CD14-positive monocyte (primary cell): ENCODE results near the gene RFLNA. TPM values are rescaled to one million over a fixed set of nuclear protein-coding genes. Genes with fewer than 3 reads are reported as not detected.

ENCODE experiments used
- DNase-seq, 3 donors: peaks; one replicate each; pipeline ENCODE4 v3.0.0-alpha.2; 2011 to 2022
- H2AFZ ChIP-seq: 2 replicates; pipeline ENCODE4 v1.6.0; 2012; ENCODE audit warnings: mild to moderate bottlenecking, low read depth, low read length, inconsistent platforms; ENCODE audit not compliant: insufficient read depth, poor library complexity, severe bottlenecking
- H3K27ac ChIP-seq, 2 donors: 1 replicate in 1 of 2; 2 replicates in 1 of 2; pipeline ENCODE4 v1.5.1; 2012 to 2013; ENCODE audit warnings: low read length in 2 of 2, control low read depth in 1 of 2, inconsistent platforms in 1 of 2, low read depth in 1 of 2, mild to moderate bottlenecking in 1 of 2
- H3K27me3 ChIP-seq, 2 donors: one replicate each; pipeline versions ENCODE4 v1.6.0 to v1.6.1; 2011 to 2013; ENCODE audit warnings: low read length in 2 of 2; ENCODE audit not compliant: control insufficient read depth in 2 of 2, insufficient read depth in 2 of 2
- H3K36me3 ChIP-seq, 2 donors: replicated peaks in 1 of 2; 1 replicate in 1 of 2; 2 replicates in 1 of 2; pipeline versions ENCODE4 v1.5.1 to v1.6.1; 2012 to 2013; ENCODE audit warnings: low read length in 2 of 2, control low read depth in 1 of 2, inconsistent platforms in 1 of 2, mild to moderate bottlenecking in 1 of 2; ENCODE audit not compliant: insufficient read depth in 2 of 2, control insufficient read depth in 1 of 2
- H3K4me1 ChIP-seq, 2 donors: 1 replicate in 1 of 2; 2 replicates in 1 of 2; pipeline versions ENCODE4 v1.5.1 to v1.6.1; 2012 to 2013; ENCODE audit warnings: low read length in 2 of 2, control low read depth in 1 of 2, inconsistent platforms in 1 of 2, mild to moderate bottlenecking in 1 of 2, moderate library complexity in 1 of 2; ENCODE audit not compliant: insufficient read depth in 2 of 2, control insufficient read depth in 1 of 2
- H3K4me2 ChIP-seq: replicated peaks from 2 replicates; pipeline ENCODE3; 2012; ENCODE audit warnings: low read length, moderate library complexity, mild to moderate bottlenecking; ENCODE audit not compliant: poor library complexity, severe bottlenecking; ENCODE audit errors: extremely low read depth
- H3K4me3 ChIP-seq, 3 experiments: fragments of 200-600 bp in 1 of 3; sonication (generic) in 1 of 3; replicated peaks in 1 of 3; 1 replicate in 2 of 3; 2 replicates in 1 of 3; pipeline ENCODE4 v1.5.1; 2011 to 2013; ENCODE audit warnings: low read length in 3 of 3, mild to moderate bottlenecking in 3 of 3, control low read depth in 2 of 3, low read depth in 2 of 3, inconsistent platforms in 1 of 3, moderate library complexity in 1 of 3
- H3K79me2 ChIP-seq: 2 replicates; pipeline ENCODE4 v1.6.0; 2012; ENCODE audit warnings: mild to moderate bottlenecking, control low read depth, inconsistent platforms, low read length, moderate library complexity; ENCODE audit not compliant: insufficient read depth
- H3K9ac ChIP-seq: 2 replicates; pipeline ENCODE4 v1.6.0; 2017; ENCODE audit warnings: low read length, mild to moderate bottlenecking; ENCODE audit not compliant: insufficient read depth, poor library complexity, severe bottlenecking
- H3K9me3 ChIP-seq, 2 donors: replicated peaks in 1 of 2; 1 replicate in 1 of 2; 2 replicates in 1 of 2; pipeline versions ENCODE4 v1.5.1 to v1.6.1; 2012 to 2013; ENCODE audit warnings: low read length in 2 of 2, control low read depth in 1 of 2; ENCODE audit not compliant: control insufficient read depth in 1 of 2, insufficient read depth in 1 of 2
- H4K20me1 ChIP-seq: 2 replicates; pipeline ENCODE4 v1.6.0; 2012; ENCODE audit warnings: mild to moderate bottlenecking, low read length, control low read depth, moderate library complexity; ENCODE audit not compliant: insufficient read depth
- H3K27ac Mint-ChIP-seq, 7 donors: one replicate each; pipeline ENCODE4 v1.8.0; 2020; ENCODE audit warnings: mild to moderate bottlenecking in 7 of 7, mixed read lengths in 7 of 7, moderate library complexity in 6 of 7, inconsistent platforms in 2 of 7
- H3K27me3 Mint-ChIP-seq, 3 donors: one replicate each; pipeline ENCODE4 v1.8.0; 2021 to 2022; ENCODE audit warnings: low read depth in 3 of 3, mild to moderate bottlenecking in 3 of 3, mixed read lengths in 3 of 3, moderate library complexity in 3 of 3, inconsistent platforms in 1 of 3
- H3K36me3 Mint-ChIP-seq, 2 donors: one replicate each; pipeline ENCODE4 v1.8.0; 2020; ENCODE audit warnings: mixed read lengths in 2 of 2, inconsistent platforms in 1 of 2, mild to moderate bottlenecking in 1 of 2
- H3K4me1 Mint-ChIP-seq: one replicate; pipeline ENCODE4 v1.8.0; 2020; ENCODE audit warnings: mild to moderate bottlenecking, mixed read lengths
- H3K4me3 Mint-ChIP-seq, 2 donors: one replicate each; pipeline ENCODE4 v1.8.0; 2020; ENCODE audit warnings: mild to moderate bottlenecking in 2 of 2, mixed read lengths in 2 of 2, moderate library complexity in 1 of 2
- H3K9me3 Mint-ChIP-seq, 7 donors: one replicate each; pipeline ENCODE4 v1.8.0; 2020 to 2022; ENCODE audit warnings: mixed read lengths in 7 of 7, mild to moderate bottlenecking in 6 of 7, moderate library complexity in 6 of 7, inconsistent platforms in 2 of 7
- WGBS: methylation state at CpG from one replicate; pipeline ENCODE4 v1.1.5; 2013; ENCODE audit warnings: missing lambda C conversion rate; ENCODE audit not compliant: insufficient coverage; 5-methylcytosine and 5-hydroxymethylcytosine counted together
- intact Hi-C, 2 donors: fragments of 100-400 bp; cut with micrococcal nuclease; formaldehyde crosslinking; loops; one replicate each; pipeline versions ENCODE4 v1.15.0 to v1.15.1; 2023
- polyA plus RNA-seq, 3 donors: library from polyadenylated mRNA; depleted of rRNA in 1 of 3; unstranded in 2 of 3; stranded (reverse) in 1 of 3; fragments of 300-500 nt in 2 of 3; fragments of >200 nt in 1 of 3; fragmentation: Illumina TruSeq in 2 of 3; gene quantifications; 1 replicate in 2 of 3; 2 replicates in 1 of 3; pipeline ENCODE4 v1.2.3, GENCODE V29; 2012 to 2021
- TF ChIP-seq, protein P1 (sequence below): fragments of 200-600 bp; IDR thresholded peaks from one replicate; pipeline ENCODE4 v1.8.0; 2022; ENCODE audit warnings: antibody characterized with exemption, mild to moderate bottlenecking

RFLNA gene
- polyA plus RNA-seq, 3 donors: not detected

DNA sequence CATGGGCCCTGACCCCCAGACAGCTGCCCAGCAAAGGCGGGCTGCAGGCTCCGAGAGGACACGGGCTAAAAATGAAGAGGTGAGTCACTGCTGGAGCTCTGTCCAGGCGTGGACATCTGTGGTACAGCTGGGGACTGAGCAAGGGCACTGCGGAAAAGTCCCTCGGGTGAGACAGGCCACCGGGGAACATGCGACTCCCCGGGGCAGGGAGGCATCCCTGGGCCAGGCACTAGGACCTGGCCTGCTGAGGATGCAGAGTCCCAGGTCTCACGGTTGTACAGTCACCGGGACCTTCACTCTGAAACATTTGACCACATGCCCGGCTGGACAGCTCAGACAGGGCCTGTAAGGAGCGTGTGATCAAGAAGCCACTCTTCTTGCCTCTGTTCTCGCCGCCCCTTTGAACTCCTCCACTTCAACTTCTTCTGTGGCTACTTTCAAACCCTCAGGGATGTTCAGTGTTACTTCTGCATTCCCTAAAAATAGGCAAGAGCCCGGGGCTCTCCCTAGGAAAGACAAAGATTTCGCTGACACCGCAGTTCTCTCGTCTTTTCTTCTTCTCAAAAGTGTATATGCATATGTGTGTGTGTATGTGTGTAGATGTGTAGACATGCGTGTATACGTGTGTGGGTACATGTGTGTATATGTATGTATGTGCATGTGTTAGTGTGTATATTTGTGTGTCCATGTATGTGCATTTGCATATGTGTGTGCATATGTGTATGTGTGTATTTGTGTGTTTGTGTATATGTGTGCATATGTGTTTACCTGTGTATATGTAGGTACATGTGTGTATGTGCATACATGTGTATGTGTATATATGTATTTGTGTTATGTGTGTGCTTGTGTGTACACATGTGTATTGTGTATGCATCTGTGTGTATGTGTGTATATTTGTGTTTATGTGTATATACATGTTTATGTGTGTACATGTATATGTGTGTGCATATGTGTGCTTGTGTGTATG is 5.0 kb upstream of the RFLNA start:
- 77% methylated on average over 17 of the region's 21 CpGs for WGBS
- H3K36me3 ChIP-seq: no peaks in the 10 kb centered on the region
- Mint-ChIP-seq H3K36me3 (no peaks in the 10 kb centered on the region), H3K27ac (peak overlapping the region in 2 of 7 donors; percentile 35 to 43), H3K4me1 (peaks cover 6% of the 10 kb centered on the region), H3K4me3 (no peak overlapping the region), H3K27me3 (peaks cover 14 to 28% (median 15%) of the 10 kb centered on the region in 3 donors), H3K9me3 (peaks cover 7 to 22% (median 14%) of the 10 kb centered on the region in 7 donors)
- H3K9me3 ChIP-seq: peaks cover 2 to 8% of the 10 kb centered on the region in 2 donors
- intact Hi-C loops: no loop called here
- TF ChIP-seq, protein P1, sequence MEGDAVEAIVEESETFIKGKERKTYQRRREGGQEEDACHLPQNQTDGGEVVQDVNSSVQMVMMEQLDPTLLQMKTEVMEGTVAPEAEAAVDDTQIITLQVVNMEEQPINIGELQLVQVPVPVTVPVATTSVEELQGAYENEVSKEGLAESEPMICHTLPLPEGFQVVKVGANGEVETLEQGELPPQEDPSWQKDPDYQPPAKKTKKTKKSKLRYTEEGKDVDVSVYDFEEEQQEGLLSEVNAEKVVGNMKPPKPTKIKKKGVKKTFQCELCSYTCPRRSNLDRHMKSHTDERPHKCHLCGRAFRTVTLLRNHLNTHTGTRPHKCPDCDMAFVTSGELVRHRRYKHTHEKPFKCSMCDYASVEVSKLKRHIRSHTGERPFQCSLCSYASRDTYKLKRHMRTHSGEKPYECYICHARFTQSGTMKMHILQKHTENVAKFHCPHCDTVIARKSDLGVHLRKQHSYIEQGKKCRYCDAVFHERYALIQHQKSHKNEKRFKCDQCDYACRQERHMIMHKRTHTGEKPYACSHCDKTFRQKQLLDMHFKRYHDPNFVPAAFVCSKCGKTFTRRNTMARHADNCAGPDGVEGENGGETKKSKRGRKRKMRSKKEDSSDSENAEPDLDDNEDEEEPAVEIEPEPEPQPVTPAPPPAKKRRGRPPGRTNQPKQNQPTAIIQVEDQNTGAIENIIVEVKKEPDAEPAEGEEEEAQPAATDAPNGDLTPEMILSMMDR: no peak
- no peak overlapping the region for H3K27ac ChIP-seq
- H3K4me1 ChIP-seq: peaks cover 0 to 8% of the 10 kb centered on the region in 2 donors
- H3K27me3 ChIP-seq: peaks cover 2 to 16% of the 10 kb centered on the region in 2 donors
- no peaks in the 10 kb centered on the region for H3K79me2 ChIP-seq
- H3K4me2 ChIP-seq: no peak overlapping the region
- H3K9ac ChIP-seq: no peak overlapping the region
- no peak overlapping the region for H2AFZ ChIP-seq
- no peak overlapping the region for H3K4me3 ChIP-seq
- H4K20me1 ChIP-seq: no peaks in the 10 kb centered on the region
- DNase-seq: no peak

DNA sequence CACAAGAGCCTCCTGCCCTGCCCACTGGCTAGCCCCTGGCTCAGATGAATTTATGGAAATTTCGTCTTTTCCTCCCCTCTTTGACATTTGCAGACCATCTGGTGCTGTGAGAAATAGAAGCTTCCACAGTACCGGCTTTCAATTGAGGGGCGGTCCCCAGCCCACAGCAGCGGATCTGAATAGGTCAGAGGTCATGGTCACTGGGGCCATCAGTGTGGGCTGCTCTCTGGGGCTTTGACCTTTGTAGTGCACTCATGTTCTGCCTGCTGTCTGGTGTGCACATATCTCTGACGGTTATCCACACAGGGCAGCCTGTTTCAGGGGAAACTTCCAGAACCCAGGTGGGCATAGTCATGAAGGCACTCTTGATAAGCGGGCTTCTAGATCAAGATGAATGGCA is 2.5 kb upstream of the RFLNA start:
- H3K36me3 ChIP-seq: no peaks in the 10 kb centered on the region
- intact Hi-C loops: no loop called here
- H3K4me2 ChIP-seq: no peak overlapping the region
- H3K4me1 ChIP-seq: peaks cover 8 to 20% of the 10 kb centered on the region in 2 donors
- no peak overlapping the region for H3K9ac ChIP-seq
- Mint-ChIP-seq H3K9me3 (peaks cover 0 to 22% (median 8%) of the 10 kb centered on the region in 7 donors), H3K36me3 (no peaks in the 10 kb centered on the region), H3K4me3 (no peak overlapping the region), H3K4me1 (peaks cover 17% of the 10 kb centered on the region), H3K27ac (no peak overlapping the region), H3K27me3 (peaks cover 33 to 38% (median 34%) of the 10 kb centered on the region in 3 donors)
- no peak overlapping the region for H3K27ac ChIP-seq
- WGBS: 90% methylated on average over 4 of the region's 6 CpGs
- H4K20me1 ChIP-seq: no peaks in the 10 kb centered on the region
- no peaks in the 10 kb centered on the region for H3K9me3 ChIP-seq
- TF ChIP-seq, protein P1: no peak
- H3K79me2 ChIP-seq: no peaks in the 10 kb centered on the region
- H3K4me3 ChIP-seq: no peak overlapping the region
- peaks cover 17 to 35% of the 10 kb centered on the region in 2 donors for H3K27me3 ChIP-seq
- no peak for DNase-seq
- no peak overlapping the region for H2AFZ ChIP-seq
